ENCODE results near the gene MGME1.
"Not testable (repeated sequence)": the region's sequence is repeated elsewhere in the genome, so short reads cannot be mapped to it uniquely, and the experiment has no call there.

MGME1 gene

DNA sequence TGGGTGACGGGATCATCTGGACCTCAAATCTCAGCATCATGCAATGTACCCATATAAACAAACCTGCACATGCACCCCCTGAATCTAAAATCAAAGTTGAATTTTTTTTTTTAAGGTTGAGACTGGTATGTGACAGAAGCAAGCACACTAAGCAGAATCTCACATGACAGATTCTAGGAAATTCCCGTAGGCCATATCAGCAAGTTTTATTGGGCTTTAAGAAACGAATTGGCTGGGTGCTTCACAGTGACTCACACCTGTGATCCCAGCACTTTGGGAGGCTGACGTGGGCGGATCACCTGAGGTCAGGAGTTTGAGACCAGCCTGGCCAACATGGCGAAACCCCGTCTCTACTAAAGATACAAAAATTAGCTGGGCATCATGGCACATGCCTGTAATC, 58.2 kb downstream of the MGME1 start:
- not testable (repeated sequence) for H3K9me3 Mint-ChIP-seq; H3K27ac Mint-ChIP-seq; H3K4me3 Mint-ChIP-seq; DNase-seq (ENCODE audit: low spot score in 2 of 2); H3K27me3 Mint-ChIP-seq; H3K4me1 Mint-ChIP-seq; ATAC-seq (ENCODE audit: low read depth); H3K36me3 Mint-ChIP-seq

DNA sequence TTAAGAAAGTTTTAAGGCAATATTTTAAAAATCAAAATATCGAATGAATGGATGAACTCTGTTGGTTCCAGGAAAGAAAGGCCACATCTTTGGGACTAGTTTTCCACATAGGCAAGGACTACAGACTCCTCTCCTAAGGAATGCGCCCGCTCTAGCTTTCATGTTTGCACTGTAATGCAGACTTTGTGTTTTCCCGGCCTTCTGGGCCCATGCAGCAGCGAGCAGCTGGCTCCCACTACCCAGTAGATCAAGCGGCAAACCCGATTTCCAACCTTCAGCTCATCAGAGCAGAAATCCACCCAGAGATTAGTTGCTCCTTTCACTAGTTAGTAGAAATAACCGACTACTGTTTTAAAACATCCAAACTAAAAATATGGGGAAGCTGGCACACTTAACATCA, 61.2 kb downstream of the MGME1 start:
- Mint-ChIP-seq H3K36me3 (peaks cover 2% of the 10 kb centered on the region), H3K9me3 (no peaks in the 10 kb centered on the region), H3K27ac (no peak overlapping the region), H3K4me1 (peaks cover 2% of the 10 kb centered on the region), H3K27me3 (peaks cover 15% of the 10 kb centered on the region), H3K4me3 (no peak overlapping the region)
- DNase-seq (ENCODE audit: low spot score in 2 of 2), result no peak
- no peak for ATAC-seq (ENCODE audit: low read depth)

DNA sequence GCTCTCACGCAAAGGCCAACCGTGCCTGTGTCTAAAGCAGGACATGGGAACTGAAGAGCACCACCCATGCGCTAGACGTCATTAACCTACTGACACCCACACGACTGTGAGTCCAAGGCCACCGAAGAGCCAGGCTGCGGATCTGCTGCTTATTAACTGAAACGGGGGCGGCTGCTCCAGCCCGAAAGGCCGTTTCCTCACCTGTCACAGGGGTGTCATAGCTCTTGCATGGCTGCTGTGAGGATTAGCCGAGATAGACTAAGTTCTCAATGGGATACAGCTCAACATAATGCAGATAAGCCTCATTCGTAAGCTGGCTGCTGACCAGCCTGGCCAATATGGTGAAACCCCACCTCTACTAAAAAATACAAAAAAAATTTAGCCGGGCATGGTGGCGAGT, 62.2 kb downstream of the MGME1 start:
- no peak overlapping the region for H3K27ac Mint-ChIP-seq
- peaks cover 2% of the 10 kb centered on the region for H3K4me1 Mint-ChIP-seq
- no peaks in the 10 kb centered on the region for H3K9me3 Mint-ChIP-seq
- peaks cover 2% of the 10 kb centered on the region for H3K36me3 Mint-ChIP-seq
- DNase-seq (ENCODE audit: low spot score in 2 of 2), result no peak
- no peak overlapping the region for H3K4me3 Mint-ChIP-seq
- ATAC-seq (ENCODE audit: low read depth), result no peak
- H3K27me3 Mint-ChIP-seq, result peaks cover 15% of the 10 kb centered on the region

DNA sequence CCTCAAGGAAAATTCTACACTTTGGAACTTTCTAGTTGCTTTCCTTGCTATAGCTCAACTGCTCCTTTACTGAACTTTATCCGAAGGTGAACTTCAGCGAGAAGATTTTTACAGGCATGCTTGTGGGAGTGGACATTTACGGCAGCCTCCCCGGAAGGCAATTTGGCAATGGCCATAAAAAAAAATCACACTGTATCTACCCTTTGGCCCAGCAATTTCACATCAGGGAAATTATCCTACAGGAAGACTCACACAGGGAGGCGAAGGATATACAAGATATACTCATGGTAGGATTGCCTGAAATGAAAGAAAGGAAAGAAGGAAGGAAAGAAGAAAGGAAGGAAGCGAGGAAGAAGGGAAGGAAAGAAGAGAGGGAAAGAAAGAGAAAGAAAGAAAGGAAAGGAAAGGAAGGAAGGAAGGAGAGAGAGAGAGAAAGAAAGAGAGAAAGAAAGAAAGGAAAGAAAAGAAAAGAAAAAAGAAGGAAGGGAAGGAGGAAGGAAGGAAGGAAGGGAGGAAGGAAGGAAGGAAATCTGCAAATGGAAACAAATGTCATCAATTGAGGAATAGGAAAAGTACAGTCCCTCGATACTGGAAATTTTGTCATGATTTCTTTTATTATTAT, 63.2 kb downstream of the MGME1 start:
- peaks cover 2% of the 10 kb centered on the region for H3K4me1 Mint-ChIP-seq
- H3K27ac Mint-ChIP-seq, result no peak overlapping the region
- peaks cover 2% of the 10 kb centered on the region for H3K36me3 Mint-ChIP-seq
- ATAC-seq (ENCODE audit: low read depth) (no peak), DNase-seq (ENCODE audit: low spot score in 2 of 2) (no peak)
- peaks cover 15% of the 10 kb centered on the region for H3K27me3 Mint-ChIP-seq
- no peaks in the 10 kb centered on the region for H3K9me3 Mint-ChIP-seq
- no peak overlapping the region for H3K4me3 Mint-ChIP-seq

DNA sequence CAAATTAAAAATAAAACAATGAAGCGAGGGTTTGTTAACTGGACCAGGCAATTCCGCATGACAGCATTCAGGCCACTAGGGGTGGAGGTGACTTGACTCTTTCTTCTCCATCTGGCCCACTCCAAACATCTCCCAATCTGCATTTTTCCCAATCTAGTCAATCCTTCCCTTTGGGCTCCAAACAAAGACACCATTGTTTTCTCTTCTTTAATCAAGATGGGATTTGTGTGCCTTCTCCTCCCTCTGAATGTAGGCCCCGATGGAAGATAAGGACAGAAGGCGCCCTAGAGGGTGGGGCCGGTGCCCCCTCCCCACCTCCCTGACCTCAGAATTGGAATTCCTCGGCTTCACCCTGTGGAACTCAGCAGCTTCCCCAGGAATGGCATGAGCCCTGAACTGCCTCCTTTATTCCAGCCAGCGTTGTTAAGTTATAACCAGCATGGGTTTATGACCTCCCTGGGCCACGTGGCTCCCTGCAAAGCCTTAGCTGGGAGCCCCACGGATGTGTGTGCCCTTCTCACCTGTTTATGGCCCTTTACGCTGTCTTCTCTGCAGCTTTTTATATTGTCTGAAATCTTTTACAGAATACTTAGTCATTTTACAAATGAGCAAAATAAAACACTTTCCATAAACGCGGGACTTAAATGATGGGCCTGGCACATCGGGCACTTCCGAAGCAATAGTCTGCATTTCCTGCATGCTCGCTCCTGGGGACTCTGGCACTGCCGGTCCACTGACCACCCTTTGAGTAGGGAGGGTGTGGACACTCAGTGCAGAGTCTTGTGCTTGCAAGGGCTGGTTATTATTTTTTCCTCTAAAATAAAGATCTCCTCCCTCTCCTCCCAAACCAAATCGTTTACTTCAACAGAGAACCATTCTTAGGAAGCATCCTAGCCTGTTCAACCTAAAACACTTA, 64.4 kb downstream of the MGME1 start:
- Mint-ChIP-seq H3K27ac (no peak overlapping the region), H3K9me3 (no peaks in the 10 kb centered on the region), H3K27me3 (peaks cover 17% of the 10 kb centered on the region), H3K4me1 (peaks cover 2% of the 10 kb centered on the region), H3K4me3 (no peak overlapping the region), H3K36me3 (peaks cover 2% of the 10 kb centered on the region)
- DNase-seq (ENCODE audit: low spot score in 2 of 2), result no peak
- ATAC-seq (ENCODE audit: low read depth), result no peak

DNA sequence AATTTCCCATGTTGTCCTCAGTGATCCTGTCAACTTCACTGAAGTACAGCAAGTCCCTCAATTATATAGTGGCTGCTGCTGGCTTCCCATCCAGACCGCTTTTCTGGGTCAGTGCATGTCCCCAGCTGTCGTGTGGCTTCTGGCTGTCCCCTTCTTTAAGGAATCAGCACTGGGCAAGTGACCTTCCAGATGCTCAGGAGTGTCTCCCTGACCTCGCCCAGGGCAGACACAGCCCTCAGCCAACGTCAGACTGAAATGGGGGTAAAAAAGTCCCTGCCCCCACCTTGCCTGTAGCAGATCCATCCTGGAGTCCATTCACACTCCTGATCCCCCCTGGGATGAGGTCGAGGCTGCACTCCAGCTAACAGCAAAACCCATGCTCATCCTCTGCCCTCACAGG, 65.2 kb downstream of the MGME1 start:
- DNase-seq (ENCODE audit: low spot score in 2 of 2) (no peak), ATAC-seq (ENCODE audit: low read depth) (no peak)
- Mint-ChIP-seq H3K27ac (no peak overlapping the region), H3K4me3 (no peak overlapping the region), H3K27me3 (peaks cover 18% of the 10 kb centered on the region), H3K9me3 (no peaks in the 10 kb centered on the region), H3K4me1 (peaks cover 2% of the 10 kb centered on the region), H3K36me3 (peaks cover 2% of the 10 kb centered on the region)

DNA sequence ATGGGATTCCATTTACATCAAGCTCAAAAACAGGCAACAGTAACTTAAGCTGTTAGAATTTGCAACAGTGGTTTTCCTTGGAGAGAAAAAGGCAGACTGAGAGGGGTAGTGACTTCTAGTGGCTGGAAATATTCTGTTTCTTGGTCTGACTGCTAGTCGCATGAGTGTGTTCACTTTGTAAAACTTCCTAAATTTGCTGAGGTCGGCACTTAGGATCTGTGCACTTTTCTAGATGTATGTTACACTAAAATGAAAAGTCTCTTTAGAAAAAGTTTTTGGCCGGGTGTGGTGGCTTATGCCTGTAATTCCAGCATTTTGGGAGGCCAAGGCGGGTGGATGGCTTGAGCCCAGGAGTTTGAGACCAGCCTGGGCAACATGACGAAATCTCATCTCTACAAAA, 70.2 kb downstream of the MGME1 start:
- ATAC-seq (ENCODE audit: low read depth) (no peak), DNase-seq (ENCODE audit: low spot score in 2 of 2) (no peak)
- Mint-ChIP-seq H3K9me3 (peaks cover 4% of the 10 kb centered on the region), H3K27ac (no peak overlapping the region), H3K4me1 (no peaks in the 10 kb centered on the region), H3K27me3 (peaks cover 31% of the 10 kb centered on the region), H3K36me3 (peaks cover 4% of the 10 kb centered on the region), H3K4me3 (no peak overlapping the region)

Data from memory B cell (primary cell).